Measurements from ENCODE around the gene DPM1. TPM values are rescaled to one million over a fixed set of nuclear protein-coding genes. Genes with fewer than 3 reads are reported as not detected.
A peak's percentile ranks its signal among the peaks of the same experiment; 100 is the strongest.

Gene DPM1
- polyA plus RNA-seq, 1 donor from 2014 or later: 137 TPM

DNA sequence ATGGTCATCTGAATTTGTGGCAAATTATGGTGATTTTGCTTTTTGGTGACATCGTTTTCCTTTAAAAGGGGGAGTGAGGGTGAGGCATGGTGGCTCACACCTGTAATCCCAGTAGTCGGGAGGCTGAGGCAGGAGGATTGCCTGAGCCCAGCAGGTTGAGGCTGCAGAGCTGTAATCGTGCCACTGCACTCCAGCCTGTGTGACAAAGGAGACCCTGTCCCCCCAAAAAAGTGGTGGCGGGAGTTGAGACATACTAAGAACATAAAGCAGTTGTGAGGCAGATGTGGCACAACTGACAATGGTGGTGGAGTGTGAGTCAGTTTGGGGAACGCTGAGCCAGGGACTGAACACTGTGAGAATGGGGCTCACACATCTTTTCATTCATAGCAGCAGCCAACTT is 72.6 kb downstream of the DPM1 start:
- H2AFZ ChIP-seq (ENCODE audit: low read depth, low read length): no peak overlapping the region
- TF ChIP-seq TAF1 (IDR thresholded peaks at IDR 0.05; ENCODE audit: low read depth) (no peak), RAD21 (conservative IDR thresholded peaks at IDR 0.05) (no peak), SMC3 (conservative IDR thresholded peaks at IDR 0.05; ENCODE audit: poor library complexity) (no peak), POLR2AphosphoS5 (IDR thresholded peaks at IDR 0.05) (no peak), EZH2 (IDR thresholded peaks at IDR 0.05; ENCODE audit: borderline replicate concordance, insufficient read depth, low read length, poor library complexity, severe bottlenecking) (no peak), MXI1 (conservative IDR thresholded peaks at IDR 0.05; ENCODE audit: poor library complexity, severe bottlenecking) (no peak), EP300 (conservative IDR thresholded peaks at IDR 0.05; ENCODE audit: poor library complexity, severe bottlenecking) (no peak)
- TF ChIP-seq, protein P1, sequence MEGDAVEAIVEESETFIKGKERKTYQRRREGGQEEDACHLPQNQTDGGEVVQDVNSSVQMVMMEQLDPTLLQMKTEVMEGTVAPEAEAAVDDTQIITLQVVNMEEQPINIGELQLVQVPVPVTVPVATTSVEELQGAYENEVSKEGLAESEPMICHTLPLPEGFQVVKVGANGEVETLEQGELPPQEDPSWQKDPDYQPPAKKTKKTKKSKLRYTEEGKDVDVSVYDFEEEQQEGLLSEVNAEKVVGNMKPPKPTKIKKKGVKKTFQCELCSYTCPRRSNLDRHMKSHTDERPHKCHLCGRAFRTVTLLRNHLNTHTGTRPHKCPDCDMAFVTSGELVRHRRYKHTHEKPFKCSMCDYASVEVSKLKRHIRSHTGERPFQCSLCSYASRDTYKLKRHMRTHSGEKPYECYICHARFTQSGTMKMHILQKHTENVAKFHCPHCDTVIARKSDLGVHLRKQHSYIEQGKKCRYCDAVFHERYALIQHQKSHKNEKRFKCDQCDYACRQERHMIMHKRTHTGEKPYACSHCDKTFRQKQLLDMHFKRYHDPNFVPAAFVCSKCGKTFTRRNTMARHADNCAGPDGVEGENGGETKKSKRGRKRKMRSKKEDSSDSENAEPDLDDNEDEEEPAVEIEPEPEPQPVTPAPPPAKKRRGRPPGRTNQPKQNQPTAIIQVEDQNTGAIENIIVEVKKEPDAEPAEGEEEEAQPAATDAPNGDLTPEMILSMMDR (IDR thresholded peaks at IDR 0.05; ENCODE audit: poor library complexity, severe bottlenecking): no peak
- TF ChIP-seq, protein P2, sequence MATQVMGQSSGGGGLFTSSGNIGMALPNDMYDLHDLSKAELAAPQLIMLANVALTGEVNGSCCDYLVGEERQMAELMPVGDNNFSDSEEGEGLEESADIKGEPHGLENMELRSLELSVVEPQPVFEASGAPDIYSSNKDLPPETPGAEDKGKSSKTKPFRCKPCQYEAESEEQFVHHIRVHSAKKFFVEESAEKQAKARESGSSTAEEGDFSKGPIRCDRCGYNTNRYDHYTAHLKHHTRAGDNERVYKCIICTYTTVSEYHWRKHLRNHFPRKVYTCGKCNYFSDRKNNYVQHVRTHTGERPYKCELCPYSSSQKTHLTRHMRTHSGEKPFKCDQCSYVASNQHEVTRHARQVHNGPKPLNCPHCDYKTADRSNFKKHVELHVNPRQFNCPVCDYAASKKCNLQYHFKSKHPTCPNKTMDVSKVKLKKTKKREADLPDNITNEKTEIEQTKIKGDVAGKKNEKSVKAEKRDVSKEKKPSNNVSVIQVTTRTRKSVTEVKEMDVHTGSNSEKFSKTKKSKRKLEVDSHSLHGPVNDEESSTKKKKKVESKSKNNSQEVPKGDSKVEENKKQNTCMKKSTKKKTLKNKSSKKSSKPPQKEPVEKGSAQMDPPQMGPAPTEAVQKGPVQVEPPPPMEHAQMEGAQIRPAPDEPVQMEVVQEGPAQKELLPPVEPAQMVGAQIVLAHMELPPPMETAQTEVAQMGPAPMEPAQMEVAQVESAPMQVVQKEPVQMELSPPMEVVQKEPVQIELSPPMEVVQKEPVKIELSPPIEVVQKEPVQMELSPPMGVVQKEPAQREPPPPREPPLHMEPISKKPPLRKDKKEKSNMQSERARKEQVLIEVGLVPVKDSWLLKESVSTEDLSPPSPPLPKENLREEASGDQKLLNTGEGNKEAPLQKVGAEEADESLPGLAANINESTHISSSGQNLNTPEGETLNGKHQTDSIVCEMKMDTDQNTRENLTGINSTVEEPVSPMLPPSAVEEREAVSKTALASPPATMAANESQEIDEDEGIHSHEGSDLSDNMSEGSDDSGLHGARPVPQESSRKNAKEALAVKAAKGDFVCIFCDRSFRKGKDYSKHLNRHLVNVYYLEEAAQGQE (IDR thresholded peaks at IDR 0.05; ENCODE audit: borderline replicate concordance): no peak
- no peaks in the 10 kb centered on the region for H3K27me3 ChIP-seq (ENCODE audit: insufficient read depth, low read depth, low read length)
- no peaks in the 10 kb centered on the region for H3K9me3 ChIP-seq (ENCODE audit: low read length)
- H4K20me1 ChIP-seq (ENCODE audit: insufficient read depth): peaks cover 2% of the 10 kb centered on the region
- H3K27ac ChIP-seq (ENCODE audit: low read length): no peak overlapping the region
- no peaks in the 10 kb centered on the region for H3K36me3 ChIP-seq (ENCODE audit: insufficient read depth, low read length)
- H3K4me2 ChIP-seq (ENCODE audit: low read length): no peak overlapping the region
- no peaks in the 10 kb centered on the region for H3K9me2 ChIP-seq (ENCODE audit: insufficient read depth, low read length)
- H3K4me3 ChIP-seq (ENCODE audit: low read length): no peak overlapping the region
- no peaks in the 10 kb centered on the region for H3F3A ChIP-seq (ENCODE audit: insufficient read depth, low read length, poor library complexity, severe bottlenecking)
- H3K9ac ChIP-seq (ENCODE audit: low read length): no peak overlapping the region
- H3K79me2 ChIP-seq (replicated peaks; ENCODE audit: insufficient read depth, low read length): no peaks in the 10 kb centered on the region

DNA sequence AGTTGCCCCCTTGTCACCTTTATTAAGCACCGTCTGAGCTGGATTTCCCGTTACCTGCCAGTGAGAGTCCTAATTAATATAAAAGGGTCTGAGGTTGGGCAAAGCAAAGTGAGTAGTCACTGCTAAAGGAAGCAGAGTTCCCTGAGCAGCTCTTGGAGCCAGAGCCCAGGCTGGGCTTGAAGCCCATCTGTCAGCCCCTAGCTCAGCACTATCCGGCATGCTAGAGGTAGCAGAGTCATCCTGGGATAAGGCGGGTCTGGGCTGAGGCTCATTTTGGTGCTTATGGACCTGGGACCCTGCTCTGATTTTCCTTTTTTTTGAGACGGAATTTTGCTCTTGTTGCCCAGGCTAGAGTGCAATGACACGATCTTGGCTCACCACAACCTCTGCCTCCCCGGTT is 73.3 kb downstream of the DPM1 start:
- Histone ChIP-seq H2AFZ (ENCODE audit: low read depth, low read length) (no peak overlapping the region), H3K4me3 (ENCODE audit: low read length) (no peak overlapping the region), H4K20me1 (ENCODE audit: insufficient read depth) (no peaks in the 10 kb centered on the region), H3K9me2 (ENCODE audit: insufficient read depth, low read length) (no peaks in the 10 kb centered on the region), H3K79me2 (replicated peaks; ENCODE audit: insufficient read depth, low read length) (no peaks in the 10 kb centered on the region), H3K9ac (ENCODE audit: low read length) (no peak overlapping the region), H3F3A (ENCODE audit: insufficient read depth, low read length, poor library complexity, severe bottlenecking) (no peaks in the 10 kb centered on the region), H3K9me3 (ENCODE audit: low read length) (no peaks in the 10 kb centered on the region), H3K36me3 (ENCODE audit: insufficient read depth, low read length) (no peaks in the 10 kb centered on the region), H3K27me3 (ENCODE audit: insufficient read depth, low read depth, low read length) (no peaks in the 10 kb centered on the region), H3K27ac (ENCODE audit: low read length) (no peak overlapping the region), H3K4me2 (ENCODE audit: low read length) (no peak overlapping the region)
- TF ChIP-seq EZH2 (IDR thresholded peaks at IDR 0.05; ENCODE audit: borderline replicate concordance, insufficient read depth, low read length, poor library complexity, severe bottlenecking) (no peak), POLR2AphosphoS5 (IDR thresholded peaks at IDR 0.05) (peak; percentile 16)

Other genes starting within 250 kb of the DPM1 start
- gene PARD6B, start 227.0 kb downstream of the DPM1 start, polyA plus RNA-seq: 5.9 and 7.0 TPM in 2 replicates
- gene BCAS4, start 163.5 kb downstream of the DPM1 start, polyA plus RNA-seq: 24.6 and 37.6 TPM in 2 replicates
- gene ADNP, start 27.1 kb downstream of the DPM1 start, polyA plus RNA-seq: 78.5 and 81.4 TPM in 2 replicates
- gene MOCS3, start 286 bp upstream of the DPM1 start, polyA plus RNA-seq: 5.5 and 5.6 TPM in 2 replicates
- gene KCNG1, start 64.6 kb upstream of the DPM1 start, polyA plus RNA-seq: 1.7 and 2.1 TPM in 2 replicates